ENCODE data around the gene JAK3. TPM values are rescaled to one million over a fixed set of nuclear protein-coding genes. Genes with fewer than 3 reads are reported as not detected.

Gene JAK3
- total and polyA plus RNA-seq, 4 donors = 0.87 to 7.1 (median 3.0) TPM

GRCh38 chr19:17796838-17797423 is 50.9 kb downstream of the JAK3 start:
- Histone ChIP-seq H3K9ac (ENCODE audit: low read depth in 1 of 2, low read length in 2 of 2) (no peak overlapping the region), H3K27me3 (ENCODE audit: control insufficient read depth in 4 of 4, insufficient read depth in 4 of 4, low read length in 3 of 4) (peaks cover 0 to 15% (median 3%) of the 10 kb centered on the region in 4 donors), H3K9me3 (ENCODE audit: control insufficient read depth in 4 of 4, low read length in 3 of 4) (no peaks in the 10 kb centered on the region), H3K4me1 (ENCODE audit: control insufficient read depth in 4 of 4, insufficient read depth in 4 of 4, low read length in 3 of 4) (peaks cover 0 to 13% (median 1%) of the 10 kb centered on the region in 4 donors), H3K36me3 (ENCODE audit: control insufficient read depth in 4 of 4, insufficient read depth in 3 of 4, low read depth in 1 of 4, low read length in 3 of 4) (no peaks in the 10 kb centered on the region), H3K27ac (ENCODE audit: low read depth in 1 of 2, low read length in 2 of 2) (no peak overlapping the region), H3K4me3 (ENCODE audit: low read depth in 1 of 3, low read length in 3 of 3) (no peak overlapping the region)
- TF ChIP-seq EGR1 (IDR thresholded peaks at IDR 0.05; ENCODE audit: low read depth in 2 of 2) (no peak), ATF3 (IDR thresholded peaks at IDR 0.05) (no peak), RAD21 (IDR thresholded peaks at IDR 0.05) (no peak), TAF1 (conservative IDR thresholded peaks at IDR 0.05) (no peak)
- DNase-seq (ENCODE audit: low spot score) = no peak
- WGBS = 63% methylated on average over 1 of the region's 1 CpG

- no peak for TF ChIP-seq REST (IDR thresholded peaks at IDR 0.05)
- TF ChIP-seq HNF4A (conservative IDR thresholded peaks at IDR 0.05) = peak in 1 of 2 donors; percentile 13
- TF ChIP-seq SP1 (IDR thresholded peaks at IDR 0.05) = peak; percentile 26
- 60% methylated on average over 6 of the region's 6 CpGs for WGBS
- no peak overlapping the region for H3K4me3 ChIP-seq (ENCODE audit: low read depth in 1 of 3, low read length in 3 of 3)
Measured at GRCh38 chr19:17796013-17796837, 51.6 kb downstream of the JAK3 start.

GRCh38 chr19:17795495-17795856 is 52.3 kb downstream of the JAK3 start:
- no peak for TF ChIP-seq CTCF (IDR thresholded peaks at IDR 0.05; ENCODE audit: low read depth, low read length, missing input control)
- no peak for TF ChIP-seq GABPA (IDR thresholded peaks at IDR 0.05 in 1 of 2, conservative IDR thresholded peaks at IDR 0.05 in 1 of 2)
- TF ChIP-seq RAD21 (IDR thresholded peaks at IDR 0.05) = no peak
- no peak for TF ChIP-seq FOXA1 (IDR thresholded peaks at IDR 0.05)
- no peak for TF ChIP-seq ATF3 (IDR thresholded peaks at IDR 0.05)
- no peak for TF ChIP-seq SP1 (IDR thresholded peaks at IDR 0.05)
- no peak for TF ChIP-seq TAF1 (conservative IDR thresholded peaks at IDR 0.05)
- no peak for TF ChIP-seq RXRA (IDR thresholded peaks at IDR 0.05)
- TF ChIP-seq EGR1 (IDR thresholded peaks at IDR 0.05; ENCODE audit: low read depth in 2 of 2) = no peak
- no peak for TF ChIP-seq JUND (IDR thresholded peaks at IDR 0.05)
- no peak for TF ChIP-seq NR2F2 (IDR thresholded peaks at IDR 0.05)
- no peak for TF ChIP-seq YY1 (IDR thresholded peaks at IDR 0.05)
- H3K9me3 ChIP-seq (ENCODE audit: control insufficient read depth in 4 of 4, low read length in 3 of 4) = no peaks in the 10 kb centered on the region
- peaks cover 0 to 15% (median 3%) of the 10 kb centered on the region in 4 donors for H3K27me3 ChIP-seq (ENCODE audit: control insufficient read depth in 4 of 4, insufficient read depth in 4 of 4, low read length in 3 of 4)
- H3K27ac ChIP-seq (ENCODE audit: low read depth in 1 of 2, low read length in 2 of 2) = no peak overlapping the region
- H3K4me3 ChIP-seq (ENCODE audit: low read depth in 1 of 3, low read length in 3 of 3) = peak overlapping the region in 1 of 3 donors; percentile 13
- peaks cover 0 to 13% (median 1%) of the 10 kb centered on the region in 4 donors for H3K4me1 ChIP-seq (ENCODE audit: control insufficient read depth in 4 of 4, insufficient read depth in 4 of 4, low read length in 3 of 4)
- H3K36me3 ChIP-seq (ENCODE audit: control insufficient read depth in 4 of 4, insufficient read depth in 3 of 4, low read depth in 1 of 4, low read length in 3 of 4) = no peaks in the 10 kb centered on the region
- 25% methylated on average over 14 of the region's 14 CpGs for WGBS
- no peak overlapping the region for H3K9ac ChIP-seq (ENCODE audit: low read depth in 1 of 2, low read length in 2 of 2)
- no peak for DNase-seq (ENCODE audit: low spot score)

More at GRCh38 chr19:17796013-17796837, 51.6 kb downstream of the JAK3 start:
- Histone ChIP-seq H3K4me1 (ENCODE audit: control insufficient read depth in 4 of 4, insufficient read depth in 4 of 4, low read length in 3 of 4) (peaks cover 0 to 13% (median 1%) of the 10 kb centered on the region in 4 donors), H3K27ac (ENCODE audit: low read depth in 1 of 2, low read length in 2 of 2) (no peak overlapping the region), H3K9ac (ENCODE audit: low read depth in 1 of 2, low read length in 2 of 2) (no peak overlapping the region), H3K36me3 (ENCODE audit: control insufficient read depth in 4 of 4, insufficient read depth in 3 of 4, low read depth in 1 of 4, low read length in 3 of 4) (no peaks in the 10 kb centered on the region), H3K9me3 (ENCODE audit: control insufficient read depth in 4 of 4, low read length in 3 of 4) (no peaks in the 10 kb centered on the region), H3K27me3 (ENCODE audit: control insufficient read depth in 4 of 4, insufficient read depth in 4 of 4, low read length in 3 of 4) (peaks cover 0 to 15% (median 3%) of the 10 kb centered on the region in 4 donors)
- no peak for DNase-seq (ENCODE audit: low spot score)
